Thyroid gland (tissue), 4 donors: ENCODE data around the gene ATXN1. TPM values are rescaled to one million over a fixed set of nuclear protein-coding genes. Genes with fewer than 3 reads are reported as not detected.

Experiments used
- DNase-seq, 2 donors: peaks; one replicate each; pipeline ENCODE4 v3.0.0-alpha.2; 2019
- H3K27ac ChIP-seq, 3 donors: fragments of 200-600 bp; sonication (generic); 1 replicate in 2 of 3; 2 replicates in 1 of 3; pipeline ENCODE4 v1.5.1; 2016 to 2019; ENCODE audit warnings: mild to moderate bottlenecking in 1 of 3, moderate library complexity in 1 of 3
- H3K27me3 ChIP-seq: fragments of 200-600 bp; sonication (generic); one replicate; pipeline ENCODE4 v1.5.1; 2019
- H3K36me3 ChIP-seq, 2 donors: fragments of 200-600 bp; sonication (generic); one replicate each; pipeline ENCODE4 v1.5.1; 2016 to 2019
- H3K4me1 ChIP-seq, 2 donors: fragments of 200-600 bp; sonication (generic); one replicate each; pipeline ENCODE4 v1.5.1; 2017 to 2019
- H3K4me3 ChIP-seq, 3 donors: fragments of 200-600 bp; sonication (generic); replicated peaks in 1 of 3; 1 replicate in 2 of 3; 2 replicates in 1 of 3; pipeline ENCODE4 v1.5.1; 2016; ENCODE audit warnings: mild to moderate bottlenecking in 1 of 3
- H3K9me3 ChIP-seq: fragments of 200-600 bp; sonication (generic); one replicate; pipeline ENCODE4 v1.5.1; 2017
- POLR2A ChIP-seq, 2 donors: fragments of 450-650 bp; IDR thresholded peaks; one replicate each; pipeline ENCODE4 v1.6.1; 2017; ENCODE audit warnings: antibody characterized with exemption in 2 of 2, mild to moderate bottlenecking in 2 of 2, moderate library complexity in 1 of 2
- WGBS, 2 donors: methylation state at CpG; one replicate each; pipeline ENCODE4 v1.1.5; 2017; 5-methylcytosine and 5-hydroxymethylcytosine counted together
- intact Hi-C: fragments of 100-400 bp; cut with DNase I; formaldehyde crosslinking; loops from one replicate; pipeline ENCODE4 v1.15.1; 2023
- total RNA-seq, 4 donors: library from RNA; depleted of rRNA; stranded (reverse); fragments of >200 nt; gene quantifications; one replicate each; pipeline ENCODE4 v1.2.3, GENCODE V29; 2016
- TF ChIP-seq, protein P1 (sequence below), 6 experiments: fragments of 200-600 bp in 3 of 6; fragments of 450-650 bp in 3 of 6; sonication (generic) in 3 of 6; IDR thresholded peaks; one replicate each; pipeline ENCODE4 v1.5.1; 2016 to 2019; ENCODE audit warnings: antibody characterized with exemption in 6 of 6, mild to moderate bottlenecking in 2 of 6, inconsistent platforms in 1 of 6, moderate library complexity in 1 of 6

The ATXN1 gene
- total RNA-seq, 4 donors from 2014 or later, result 62.1 to 88.1 (median 83.0) TPM

DNA sequence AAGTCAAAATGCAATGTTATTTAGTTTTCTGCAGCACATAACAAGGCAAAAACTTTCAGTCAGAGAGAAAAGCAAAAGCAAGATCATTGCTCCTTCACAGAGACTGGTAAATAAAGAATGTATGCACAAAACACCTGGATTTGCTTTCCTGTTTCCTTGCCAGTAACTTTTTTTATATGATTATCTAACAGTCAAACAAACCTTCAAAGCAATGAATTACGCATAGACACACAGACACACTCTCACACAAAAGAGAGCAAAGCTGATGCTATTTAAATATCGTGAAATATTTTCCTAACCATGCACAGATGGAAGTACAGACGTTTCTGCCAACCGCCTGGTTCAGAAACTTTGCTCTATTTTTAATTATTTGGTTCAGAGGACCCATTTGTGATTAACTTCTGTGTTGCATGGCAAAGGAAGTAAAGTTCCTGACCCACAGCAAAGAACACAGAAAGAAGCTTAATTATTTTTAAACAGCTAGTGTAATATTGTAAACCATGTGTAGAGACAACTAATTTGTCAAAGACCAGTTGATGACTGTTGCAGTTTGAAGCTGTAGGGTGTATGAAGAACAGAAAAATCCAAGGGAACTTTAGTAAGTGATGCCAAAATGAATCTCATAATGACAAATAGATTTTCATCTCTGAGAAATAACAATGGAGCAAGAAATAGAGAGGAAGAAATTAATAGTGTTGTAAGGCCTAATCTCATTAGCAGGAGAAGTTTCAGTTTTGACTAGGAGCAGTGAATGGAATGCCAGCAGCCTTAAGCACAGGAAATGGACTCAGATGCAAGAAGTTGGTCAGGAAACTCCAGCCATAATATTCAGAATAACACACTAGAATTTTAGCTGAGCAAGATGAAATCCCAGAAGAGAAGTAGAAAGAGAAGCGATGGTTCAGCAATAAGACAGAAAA lies 24.1 kb downstream of the ATXN1 start:
- Histone ChIP-seq H3K9me3 (no peaks in the 10 kb centered on the region), H3K4me3 (no peak overlapping the region), H3K36me3 (no peaks in the 10 kb centered on the region), H3K4me1 (peaks cover 49 to 57% of the 10 kb centered on the region in 2 donors), H3K27me3 (no peaks in the 10 kb centered on the region), H3K27ac (peak overlapping the region in 2 of 3 donors; percentile 18 to 55)
- intact Hi-C loops, result no loop called here
- TF ChIP-seq POLR2A (IDR thresholded peaks at IDR 0.05), result no peak
- TF ChIP-seq, protein P1, sequence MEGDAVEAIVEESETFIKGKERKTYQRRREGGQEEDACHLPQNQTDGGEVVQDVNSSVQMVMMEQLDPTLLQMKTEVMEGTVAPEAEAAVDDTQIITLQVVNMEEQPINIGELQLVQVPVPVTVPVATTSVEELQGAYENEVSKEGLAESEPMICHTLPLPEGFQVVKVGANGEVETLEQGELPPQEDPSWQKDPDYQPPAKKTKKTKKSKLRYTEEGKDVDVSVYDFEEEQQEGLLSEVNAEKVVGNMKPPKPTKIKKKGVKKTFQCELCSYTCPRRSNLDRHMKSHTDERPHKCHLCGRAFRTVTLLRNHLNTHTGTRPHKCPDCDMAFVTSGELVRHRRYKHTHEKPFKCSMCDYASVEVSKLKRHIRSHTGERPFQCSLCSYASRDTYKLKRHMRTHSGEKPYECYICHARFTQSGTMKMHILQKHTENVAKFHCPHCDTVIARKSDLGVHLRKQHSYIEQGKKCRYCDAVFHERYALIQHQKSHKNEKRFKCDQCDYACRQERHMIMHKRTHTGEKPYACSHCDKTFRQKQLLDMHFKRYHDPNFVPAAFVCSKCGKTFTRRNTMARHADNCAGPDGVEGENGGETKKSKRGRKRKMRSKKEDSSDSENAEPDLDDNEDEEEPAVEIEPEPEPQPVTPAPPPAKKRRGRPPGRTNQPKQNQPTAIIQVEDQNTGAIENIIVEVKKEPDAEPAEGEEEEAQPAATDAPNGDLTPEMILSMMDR (IDR thresholded peaks at IDR 0.05), result no peak
- 56 to 71% methylated on average over 5 of the region's 5 CpGs for WGBS, 2 donors
- DNase-seq, result no peak

DNA sequence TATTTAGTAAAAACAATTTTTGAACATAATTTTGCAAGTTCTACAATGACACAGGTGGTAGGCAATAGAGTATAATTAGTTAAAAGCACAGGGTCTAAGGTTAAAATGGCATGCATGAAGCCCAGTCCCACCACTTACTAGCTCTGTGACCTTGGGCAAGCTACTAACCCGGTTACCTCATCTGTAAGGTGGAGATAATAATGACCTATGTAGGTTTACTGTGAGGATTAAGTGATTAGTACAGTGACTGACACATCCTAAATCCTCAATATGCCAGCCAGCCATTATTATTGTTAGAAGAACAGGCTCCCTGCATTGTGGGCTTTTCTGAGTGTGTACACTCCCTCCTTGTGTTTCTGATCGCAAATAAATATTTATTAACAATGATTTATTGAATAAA lies 26.2 kb downstream of the ATXN1 start:
- Histone ChIP-seq H3K9me3 (no peaks in the 10 kb centered on the region), H3K36me3 (no peaks in the 10 kb centered on the region), H3K4me1 (peaks cover 50 to 56% of the 10 kb centered on the region in 2 donors), H3K27ac (no peak overlapping the region), H3K4me3 (no peak overlapping the region), H3K27me3 (no peaks in the 10 kb centered on the region)
- WGBS, 2 donors, result 78 to 93% methylated on average over 2 of the region's 2 CpGs
- no peak for DNase-seq
- no peak for TF ChIP-seq POLR2A (IDR thresholded peaks at IDR 0.05)
- TF ChIP-seq, protein P1 (IDR thresholded peaks at IDR 0.05), result no peak
- intact Hi-C loops, result no loop called here

DNA sequence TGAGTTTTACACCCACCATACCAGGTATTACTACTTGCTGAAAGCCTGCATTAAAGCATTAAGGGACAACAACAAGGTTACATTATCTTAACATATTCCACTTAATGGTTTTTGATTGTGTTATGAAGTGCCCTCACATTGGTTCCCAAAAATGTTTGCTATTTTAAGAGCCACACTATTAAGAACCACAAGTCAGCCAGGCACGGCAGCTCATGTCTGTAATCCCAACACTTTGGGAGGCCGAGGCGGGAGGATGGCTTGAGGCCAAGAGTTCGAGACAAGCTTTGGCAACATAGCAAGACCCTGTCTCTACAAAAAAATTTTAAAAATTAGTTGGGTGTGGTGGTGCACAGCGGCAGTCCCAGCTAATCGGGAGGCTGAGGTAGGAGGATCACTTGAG lies 28.2 kb downstream of the ATXN1 start:
- 67 to 76% methylated on average over 6 of the region's 6 CpGs for WGBS, 2 donors
- TF ChIP-seq, protein P1 (IDR thresholded peaks at IDR 0.05), result no peak
- TF ChIP-seq POLR2A (IDR thresholded peaks at IDR 0.05), result no peak
- Histone ChIP-seq H3K36me3 (no peaks in the 10 kb centered on the region), H3K27me3 (no peaks in the 10 kb centered on the region), H3K4me3 (no peak overlapping the region), H3K4me1 (peaks cover 34 to 37% of the 10 kb centered on the region in 2 donors), H3K9me3 (no peaks in the 10 kb centered on the region), H3K27ac (no peak overlapping the region)
- DNase-seq, result no peak
- intact Hi-C loops, result no loop called here

DNA sequence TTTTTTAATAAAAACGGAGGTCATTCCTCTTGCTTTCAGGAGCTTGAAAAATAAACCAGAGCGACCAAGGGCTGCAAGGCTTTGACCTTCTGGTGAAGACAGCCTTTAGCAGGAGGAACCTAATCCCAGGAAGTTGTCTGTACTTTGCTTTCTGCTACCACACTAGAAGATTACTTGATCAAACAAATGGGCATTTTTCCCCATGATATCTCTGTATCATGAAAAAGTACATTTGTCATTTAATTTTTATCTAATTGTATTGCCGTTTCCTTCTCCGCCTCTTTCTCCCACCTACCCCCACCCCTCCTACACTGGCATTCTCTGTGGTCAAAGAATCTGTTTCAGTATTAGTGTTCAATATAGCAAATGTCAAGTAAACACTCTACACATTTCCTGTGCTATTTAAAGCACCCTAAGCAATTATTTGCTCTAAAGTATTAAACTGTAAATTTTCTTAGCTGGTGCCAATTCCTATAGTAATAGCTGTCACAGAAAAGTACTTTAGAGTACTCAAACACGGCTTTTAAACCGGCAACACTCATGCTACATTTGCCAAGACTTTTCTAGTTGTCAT lies 29.7 kb downstream of the ATXN1 start:
- WGBS, 2 donors, result 62 to 72% methylated on average over 6 of the region's 6 CpGs
- no peaks in the 10 kb centered on the region for H3K36me3 ChIP-seq

More for the DNA sequence above, 29.7 kb downstream of the ATXN1 start:
- Histone ChIP-seq H3K9me3 (no peaks in the 10 kb centered on the region), H3K27me3 (no peaks in the 10 kb centered on the region), H3K4me1 (peaks cover 22 to 29% of the 10 kb centered on the region in 2 donors), H3K27ac (no peak overlapping the region), H3K4me3 (no peak overlapping the region)
- intact Hi-C loops, result no loop called here
- TF ChIP-seq POLR2A (IDR thresholded peaks at IDR 0.05), result no peak
- TF ChIP-seq, protein P1 (IDR thresholded peaks at IDR 0.05), result no peak
- DNase-seq, result no peak
